Hepatocyte (in vitro differentiated cells): Measurements from ENCODE around the gene ULK2. TPM values are rescaled to one million over a fixed set of nuclear protein-coding genes. Genes with fewer than 3 reads are reported as not detected.

Experiments used
- DNase-seq: peaks from one replicate; pipeline ENCODE4 v3.0.0-alpha.2; 2016; ENCODE audit warnings: low spot score
- H2AFZ ChIP-seq: fragments of 200-600 bp; sonication (generic); 2 replicates; pipeline ENCODE4 v1.6.0; 2016; ENCODE audit warnings: antibody characterized with exemption, mild to moderate bottlenecking
- H3K27ac ChIP-seq: fragments of 200-600 bp; sonication (generic); 2 replicates; pipeline ENCODE4 v1.5.1; 2016; ENCODE audit warnings: mild to moderate bottlenecking
- H3K27me3 ChIP-seq: fragments of 200-600 bp; sonication (generic); 2 replicates; pipeline ENCODE4 v1.6.1; 2016
- H3K36me3 ChIP-seq: fragments of 200-600 bp; sonication (generic); replicated peaks from 2 replicates; pipeline ENCODE4 v1.5.1; 2016; ENCODE audit warnings: low read depth; ENCODE audit not compliant: insufficient read depth
- H3K4me1 ChIP-seq: fragments of 200-600 bp; sonication (generic); 2 replicates; pipeline ENCODE4 v1.5.1; 2016; ENCODE audit warnings: mild to moderate bottlenecking, moderate library complexity; ENCODE audit not compliant: insufficient read depth
- H3K4me2 ChIP-seq: fragments of 200-600 bp; sonication (generic); 2 replicates; pipeline ENCODE4 v1.6.0; 2016
- H3K4me3 ChIP-seq: fragments of 200-600 bp; sonication (generic); 2 replicates; pipeline ENCODE4 v1.5.1; 2016; ENCODE audit warnings: mild to moderate bottlenecking
- H3K79me2 ChIP-seq: fragments of 200-600 bp; sonication (generic); 2 replicates; pipeline ENCODE4 v1.6.0; 2017; ENCODE audit warnings: mild to moderate bottlenecking
- H3K9me2 ChIP-seq: fragments of 200-600 bp; sonication (generic); replicated peaks from 2 replicates; pipeline ENCODE4 v1.6.0; 2017; ENCODE audit warnings: mild to moderate bottlenecking; ENCODE audit not compliant: insufficient read depth
- H3K9me3 ChIP-seq: fragments of 200-600 bp; sonication (generic); 2 replicates; pipeline ENCODE4 v1.5.1; 2016; ENCODE audit warnings: low read depth, mild to moderate bottlenecking
- H4K20me1 ChIP-seq: fragments of 200-600 bp; sonication (generic); 2 replicates; pipeline ENCODE4 v1.6.0; 2016; ENCODE audit warnings: mild to moderate bottlenecking; ENCODE audit not compliant: insufficient read depth, poor library complexity, severe bottlenecking
- CTCF ChIP-seq: fragments of 200-600 bp; sonication (generic); IDR thresholded peaks from 2 replicates; pipeline ENCODE4 v1.5.1; 2016; ENCODE audit warnings: antibody characterized with exemption, mild to moderate bottlenecking; ENCODE audit not compliant: poor library complexity
- EZH2 ChIP-seq: fragments of 200-600 bp; sonication (generic); IDR thresholded peaks from 2 replicates; pipeline ENCODE4 v1.6.1; 2016; ENCODE audit warnings: antibody characterized with exemption, mild to moderate bottlenecking, borderline replicate concordance
- EZH2phosphoT487 ChIP-seq: fragments of 200-600 bp; sonication (generic); IDR thresholded peaks from one replicate; pipeline ENCODE4 v1.6.1; 2018; ENCODE audit warnings: antibody characterized with exemption, mild to moderate bottlenecking, low read depth, moderate library complexity; ENCODE audit not compliant: unreplicated experiment, severe bottlenecking
- WGBS: methylation state at CpG from one replicate; pipeline ENCODE4 v1.1.6; 2016; ENCODE audit warnings: low lambda C conversion rate; ENCODE audit errors: missing lambda C conversion rate; 5-methylcytosine and 5-hydroxymethylcytosine counted together
- polyA plus RNA-seq: library from polyadenylated mRNA; unstranded; fragments of >200 nt; fragmentation: Nextera tagmentation; extraction: Ambion mirVana; gene quantifications from 2 replicates; pipeline ENCODE4 v1.2.1, GENCODE V29; 2016
- total RNA-seq: library from RNA; depleted of rRNA; stranded (reverse); fragments of >200 nt; gene quantifications from 2 replicates; pipeline ENCODE4 v1.2.3, GENCODE V29; 2014

The ULK2 gene
- total and polyA plus RNA-seq, 2 experiments from 2014 or later, result 10.6 to 18.0 TPM

- Histone ChIP-seq H4K20me1 (no peaks in the 10 kb centered on the region), H3K4me1 (peaks cover 18% of the 10 kb centered on the region), H3K4me3 (no peak overlapping the region), H3K27me3 (no peaks in the 10 kb centered on the region), H3K9me3 (no peaks in the 10 kb centered on the region), H3K9me2 (no peaks in the 10 kb centered on the region), H3K27ac (peak overlapping the region; percentile 91), H2AFZ (peak overlapping the region; percentile 21), H3K79me2 (no peaks in the 10 kb centered on the region), H3K36me3 (no peaks in the 10 kb centered on the region), H3K4me2 (no peak overlapping the region)
- no peak for TF ChIP-seq EZH2
- TF ChIP-seq EZH2phosphoT487, result no peak
- TF ChIP-seq CTCF, result no peak
- DNase-seq, result no peak
- 93% methylated on average over 7 of the region's 7 CpGs for WGBS
Observed at GRCh38 chr17:19726631-19727376, 140.9 kb downstream of the ULK2 start.

GRCh38 chr17:19725486-19725885 lies 142.2 kb downstream of the ULK2 start:
- Histone ChIP-seq H3K27me3 (no peaks in the 10 kb centered on the region), H2AFZ (no peak overlapping the region), H4K20me1 (no peaks in the 10 kb centered on the region), H3K4me1 (peaks cover 20% of the 10 kb centered on the region), H3K27ac (no peak overlapping the region), H3K79me2 (no peaks in the 10 kb centered on the region), H3K9me3 (no peaks in the 10 kb centered on the region), H3K9me2 (no peaks in the 10 kb centered on the region), H3K36me3 (no peaks in the 10 kb centered on the region), H3K4me2 (no peak overlapping the region), H3K4me3 (no peak overlapping the region)
- no peak for TF ChIP-seq CTCF
- no peak for TF ChIP-seq EZH2
- TF ChIP-seq EZH2phosphoT487, result no peak
- no peak for DNase-seq
- WGBS, result 94% methylated on average over 5 of the region's 5 CpGs

- TF ChIP-seq EZH2 (no peak), EZH2phosphoT487 (no peak), CTCF (no peak)
- H3K27ac ChIP-seq, result no peak overlapping the region
- no peak for DNase-seq
- H3K9me2 ChIP-seq, result no peaks in the 10 kb centered on the region
- no peaks in the 10 kb centered on the region for H3K27me3 ChIP-seq
- 95% methylated on average over 35 of the region's 55 CpGs for WGBS
- H3K4me1 ChIP-seq, result peaks cover 24% of the 10 kb centered on the region
- H3K4me3 ChIP-seq, result no peak overlapping the region
- no peak overlapping the region for H3K4me2 ChIP-seq
- H3K79me2 ChIP-seq, result no peaks in the 10 kb centered on the region
- H4K20me1 ChIP-seq, result no peaks in the 10 kb centered on the region
- H3K9me3 ChIP-seq, result no peaks in the 10 kb centered on the region
- no peak overlapping the region for H2AFZ ChIP-seq
- H3K36me3 ChIP-seq, result no peaks in the 10 kb centered on the region
Observed at GRCh38 chr17:19724501-19725420, 143.0 kb downstream of the ULK2 start.
